Kasumi-1 (cell line): ENCODE measurements around the gene METTL25B.
A peak's percentile ranks its signal among the peaks of the same experiment; 100 is the strongest.
"Not testable (repeated sequence)": the region's sequence is repeated elsewhere in the genome, so short reads cannot be mapped to it uniquely, and the experiment has no call there.

Experiments used
- DNase-seq, 2 experiments: peaks; one replicate each; lab custom pipeline; 2025; lab: John Stamatoyannopoulos, UW

The METTL25B gene

DNA sequence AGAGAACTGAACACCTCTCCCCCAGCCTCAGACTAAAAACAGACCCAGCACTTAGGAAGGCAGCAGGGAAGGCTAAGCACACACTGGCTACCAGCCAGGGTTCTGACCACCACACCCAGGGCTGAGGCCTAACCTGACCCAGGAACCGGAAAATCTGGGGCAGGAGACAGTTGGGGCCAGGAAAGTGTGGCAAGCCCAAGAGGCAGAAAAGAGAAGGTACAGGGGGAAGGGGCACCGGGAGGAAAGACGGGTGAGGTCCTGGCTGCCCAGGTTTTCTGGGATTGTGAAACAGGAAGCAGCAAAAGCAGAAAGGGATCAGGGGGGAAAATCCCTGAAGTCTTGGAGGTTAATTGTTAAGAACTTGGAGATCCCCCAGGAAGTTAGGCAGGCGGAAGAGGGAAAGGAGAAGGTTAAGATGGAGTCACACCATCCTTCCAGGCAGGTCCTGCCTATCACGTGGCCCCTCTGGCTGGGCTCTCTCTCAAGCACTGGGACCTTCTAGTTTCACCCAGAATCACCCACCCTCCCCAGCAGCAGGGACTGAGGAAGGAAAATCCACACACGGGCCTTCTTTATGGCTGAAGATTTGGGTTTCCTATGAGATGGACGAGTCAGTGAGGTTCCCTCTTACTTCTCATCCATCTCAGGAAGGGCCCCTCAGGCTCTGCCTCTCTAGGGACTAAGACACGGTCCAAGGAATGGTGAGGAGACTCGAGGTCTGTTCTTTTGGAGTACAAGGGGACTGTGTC, 20.6 kb downstream of the METTL25B start:
- DNase-seq = peak; percentile 81 to 84

DNA sequence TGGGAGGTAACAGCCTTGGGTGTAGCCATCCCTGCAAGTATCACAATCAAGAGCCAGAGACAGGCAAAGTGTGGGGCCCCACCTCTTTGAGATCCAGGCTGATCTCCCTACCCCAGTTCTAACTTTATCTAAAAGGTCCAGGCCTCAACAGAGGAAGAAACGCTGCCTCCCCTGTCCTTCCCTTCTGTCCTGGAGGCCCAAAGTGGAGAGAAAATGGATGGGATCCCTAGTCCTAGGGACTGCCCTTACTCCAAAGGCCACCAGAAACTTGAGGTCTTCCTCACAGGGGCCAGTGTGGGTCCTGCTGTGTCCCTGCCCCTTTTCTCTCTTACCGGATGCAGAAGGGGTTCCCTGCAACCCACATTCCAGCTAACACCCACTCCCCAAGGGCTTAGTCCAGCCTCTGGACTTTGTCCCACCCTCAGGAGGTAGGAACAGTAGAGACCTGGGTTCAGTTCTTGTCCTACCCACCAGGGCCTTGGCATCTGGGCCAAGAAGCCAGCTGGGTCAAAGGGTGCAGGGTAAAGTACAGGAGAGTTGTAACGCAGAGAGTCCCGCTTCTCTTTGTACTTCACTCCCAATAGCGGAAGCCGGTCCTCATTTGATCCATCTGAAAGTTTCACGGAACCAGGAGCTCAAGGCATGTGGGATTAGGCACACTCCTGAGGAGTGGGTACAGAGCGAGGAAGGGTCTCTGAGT, 21.3 kb downstream of the METTL25B start:
- DNase-seq = peak in 1 of 2 experiments; percentile 23

DNA sequence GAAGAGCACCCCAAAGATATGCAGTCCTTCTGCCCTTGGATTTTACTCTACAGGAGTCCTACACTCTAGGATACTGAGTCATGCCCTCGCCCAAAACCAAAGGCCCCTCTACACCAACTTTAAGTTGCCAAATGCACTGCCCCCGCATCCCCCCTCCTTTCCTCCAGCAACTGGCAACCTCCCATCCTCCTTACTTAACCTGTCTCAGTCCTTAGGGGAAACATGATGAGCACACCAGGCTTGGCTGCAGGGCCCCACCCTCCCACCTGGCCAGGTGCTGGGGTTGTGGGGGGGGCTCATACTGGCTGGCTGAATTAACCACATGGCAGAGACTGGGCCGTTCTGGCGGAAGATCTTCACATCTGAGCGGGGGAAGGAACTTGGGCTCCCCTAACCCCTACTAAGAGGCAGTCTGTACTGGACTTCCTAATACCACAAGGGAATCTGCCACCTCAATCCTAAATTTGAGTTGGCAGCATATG, 22.0 kb downstream of the METTL25B start:
- peak; percentile 34 to 43 for DNase-seq

DNA sequence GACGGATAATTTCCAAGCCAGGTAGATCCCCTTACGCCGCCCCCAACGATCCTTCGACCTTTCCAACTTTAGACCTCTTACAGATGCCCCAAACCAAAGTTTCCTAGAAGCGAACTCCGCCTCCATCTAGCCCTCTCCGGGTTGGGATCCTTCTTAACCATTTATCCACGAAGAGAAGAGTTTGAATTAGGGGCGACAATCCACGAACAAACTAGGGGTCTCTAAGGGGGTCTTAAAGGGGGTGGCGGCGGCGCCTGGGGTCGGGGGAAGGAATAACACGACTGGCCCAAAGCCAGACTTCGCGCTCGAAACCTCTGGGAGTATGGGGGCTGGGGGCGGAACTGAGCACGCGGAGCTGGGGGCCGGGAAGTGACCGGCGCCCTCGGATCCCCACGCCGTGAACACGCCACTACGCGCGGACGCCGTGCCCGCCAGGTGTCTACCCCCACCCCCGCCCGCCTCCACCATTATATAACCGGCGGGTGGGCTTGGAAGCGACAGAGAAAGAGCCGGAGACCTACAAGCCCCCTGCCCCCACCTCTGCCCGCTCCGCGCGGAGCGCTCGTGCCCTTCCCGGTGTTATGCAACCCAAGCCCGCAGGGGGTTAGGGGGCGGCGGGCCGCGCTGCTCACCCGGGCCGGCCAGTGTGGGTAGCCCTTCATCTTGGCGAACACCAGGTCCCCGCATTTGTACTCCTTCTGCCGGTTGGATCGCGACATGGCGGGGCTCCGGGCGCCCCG, 22.6 kb downstream of the METTL25B start:
- no peak for DNase-seq

DNA sequence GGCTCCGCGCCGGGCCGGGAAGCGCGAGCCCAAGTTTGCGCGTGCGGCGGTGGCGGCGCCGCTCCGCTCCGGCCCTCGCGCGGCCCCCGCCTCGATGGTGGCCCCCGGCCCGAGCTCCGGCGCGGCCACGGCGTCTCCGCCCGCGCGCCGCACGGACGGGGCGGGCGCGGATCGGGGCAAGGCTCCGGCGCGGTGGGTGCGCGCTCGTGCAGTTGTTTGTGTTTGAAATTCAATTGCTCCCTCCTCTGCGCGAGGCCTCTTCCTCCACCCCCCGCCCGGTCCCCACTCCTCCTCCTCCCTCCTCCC, 23.1 kb downstream of the METTL25B start, which contains the start of gene HDGF:
HDGF (minus strand) TSS at position 225 of the 306 bp plus-strand sequence. CDS start 246 bp downstream, outside the sequence.
- no peak for DNase-seq

DNA sequence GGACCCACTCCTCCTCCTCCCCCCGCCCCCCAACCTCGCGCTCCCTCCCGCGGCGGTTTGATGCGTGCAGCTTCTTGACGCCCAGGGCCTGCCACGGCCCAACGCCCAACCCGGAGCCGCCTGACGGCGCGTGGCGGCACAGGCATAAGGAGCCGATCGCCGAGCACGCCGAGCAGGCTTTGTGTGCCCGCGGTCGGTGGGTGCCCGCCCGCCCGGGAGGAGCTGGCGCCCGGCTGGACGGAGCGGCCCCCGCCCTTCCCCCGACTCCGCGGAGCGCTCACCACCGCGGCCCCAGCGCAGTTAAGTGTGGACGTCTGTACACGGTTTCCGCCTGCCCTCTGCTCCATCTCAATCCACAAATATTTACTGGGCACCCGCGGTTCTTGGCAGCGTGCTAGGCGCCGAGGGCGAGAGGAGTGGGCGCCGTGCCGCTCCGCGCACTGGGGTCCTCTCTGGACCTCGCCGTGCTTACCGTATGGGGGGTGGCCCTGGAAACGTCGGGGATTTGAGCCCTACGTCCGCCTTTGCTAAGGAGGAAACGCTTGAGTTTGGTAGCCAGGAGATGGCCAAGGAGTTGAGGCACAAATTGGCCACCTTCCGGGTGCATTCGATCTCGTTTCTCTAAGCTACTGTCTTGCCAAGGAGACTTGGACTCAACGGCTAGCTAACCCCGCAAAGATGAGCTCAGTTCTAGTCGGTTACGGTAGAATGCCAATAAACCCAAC, 23.6 kb downstream of the METTL25B start:
- DNase-seq = peak; percentile 78 to 89

DNA sequence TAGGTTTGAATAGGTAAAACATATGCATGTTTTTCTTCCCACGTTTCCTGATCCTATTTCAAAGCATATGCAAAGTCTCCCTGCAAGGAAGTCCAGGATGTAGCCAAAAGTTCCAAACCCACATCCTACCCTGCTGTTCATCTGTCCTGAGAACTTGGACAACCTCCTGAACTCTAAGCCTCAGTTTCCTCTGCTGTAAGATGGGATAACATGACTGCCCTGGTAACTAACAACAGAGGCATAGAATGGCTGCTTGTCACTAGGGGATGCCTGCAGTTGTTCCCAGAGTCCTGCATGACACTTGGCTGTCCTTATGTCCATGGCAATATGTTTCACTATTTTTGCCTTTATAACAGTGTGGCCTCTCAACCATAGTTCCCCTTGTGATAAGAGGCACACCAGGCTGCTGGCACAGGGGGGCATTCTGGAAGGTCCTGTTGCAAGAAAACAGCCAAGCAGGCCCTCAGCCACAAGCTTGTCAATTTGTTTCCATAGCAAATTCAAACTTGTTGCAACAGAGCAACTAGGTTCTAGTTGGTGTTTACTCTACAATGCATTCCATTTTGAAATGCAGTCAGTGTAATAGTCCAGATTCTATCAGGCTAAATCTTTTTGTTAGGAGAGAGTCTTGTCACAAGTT, 24.7 kb downstream of the METTL25B start:
- DNase-seq = peak in 1 of 2 experiments; percentile 5

DNA sequence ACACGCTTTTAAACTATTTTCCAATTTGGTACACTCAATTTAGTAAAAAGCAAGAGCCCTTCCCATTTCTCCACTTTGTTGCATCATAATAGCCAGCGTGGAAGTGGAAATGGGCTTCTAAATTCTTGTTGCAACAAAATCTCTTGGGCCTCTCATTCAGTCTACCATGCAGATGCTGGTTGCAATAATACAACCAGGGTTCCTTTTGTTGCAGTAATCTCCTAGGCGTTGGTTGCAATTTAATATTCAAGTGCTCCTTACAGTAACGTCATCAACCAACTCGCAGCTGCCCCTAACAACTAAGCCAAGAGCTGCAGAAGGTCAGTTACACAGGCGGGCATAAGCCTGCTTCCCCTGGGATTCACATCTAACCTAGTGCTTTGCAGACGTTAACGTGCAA, 25.9 kb downstream of the METTL25B start:
- DNase-seq = no peak

DNA sequence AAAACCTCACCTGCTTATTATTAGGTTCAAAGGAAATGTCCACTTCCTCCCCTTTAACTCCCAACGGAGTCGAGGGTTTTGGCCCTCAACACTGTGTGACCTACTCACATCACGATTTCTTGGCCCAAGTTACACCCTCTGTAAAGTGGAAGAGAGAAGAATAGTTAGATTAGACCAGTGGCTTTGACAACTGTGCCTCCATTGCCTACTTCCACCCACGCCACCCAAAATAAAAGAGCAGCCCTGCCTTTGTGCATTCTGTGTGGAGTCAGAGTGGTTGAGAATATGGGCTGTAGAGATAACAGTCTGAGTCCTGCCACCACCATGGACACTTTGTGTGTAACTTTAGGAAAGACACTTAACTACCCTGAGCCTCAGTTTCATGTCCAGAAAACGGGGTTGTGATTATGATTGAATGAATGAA, 27.3 kb downstream of the METTL25B start:
- DNase-seq = no peak

DNA sequence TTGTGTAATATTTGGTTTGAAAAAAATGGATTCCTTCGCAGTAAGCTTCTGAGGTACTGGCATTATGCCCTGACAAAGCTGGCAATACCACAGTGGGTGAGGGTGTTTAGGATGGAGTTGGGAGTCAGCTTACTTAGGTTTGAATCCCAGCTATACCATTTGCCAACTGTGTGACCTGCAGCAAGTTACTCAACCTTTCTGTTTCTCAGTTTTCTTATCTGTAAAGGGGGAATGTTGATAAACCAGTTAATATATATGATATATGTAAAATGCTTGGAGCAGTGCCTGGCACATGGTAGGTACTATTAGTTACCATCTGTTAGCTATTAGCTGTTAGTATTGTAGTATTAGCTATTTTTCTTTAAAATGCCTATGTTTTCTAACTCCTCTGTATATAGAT, 28.1 kb downstream of the METTL25B start:
- DNase-seq = no peak

DNA sequence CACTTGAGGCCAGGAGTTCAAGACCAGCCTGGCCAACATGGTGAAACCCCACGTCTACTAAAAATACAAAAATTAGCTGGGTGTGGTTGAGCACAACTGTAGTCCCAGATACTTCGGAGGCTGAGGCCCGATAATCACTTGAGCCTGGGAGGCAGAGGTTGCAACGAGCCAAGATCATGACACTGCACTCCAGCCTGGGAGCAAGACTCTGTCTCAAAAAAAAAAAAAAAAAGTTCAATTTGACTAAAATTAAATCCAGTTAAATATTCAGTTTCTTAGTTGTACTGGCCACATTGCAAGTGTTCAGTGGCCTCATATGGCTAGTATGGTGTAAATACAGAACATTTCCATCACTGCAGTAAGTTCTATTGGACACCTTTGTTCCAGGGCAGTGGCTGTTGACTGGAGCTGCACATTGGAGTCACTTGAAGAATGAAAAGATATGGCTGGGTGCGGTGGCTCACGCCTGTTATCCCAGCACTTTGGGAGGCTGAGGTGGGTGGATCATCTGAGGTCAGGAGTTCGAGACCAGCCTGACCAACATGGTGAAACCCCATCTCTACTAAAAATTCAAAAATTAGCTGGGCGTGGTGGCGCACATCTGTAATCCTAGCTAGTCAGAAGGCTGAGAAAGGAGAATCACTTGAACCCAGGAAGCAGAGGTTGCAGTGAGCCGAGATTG, 29.4 kb downstream of the METTL25B start:
- not testable (repeated sequence) for DNase-seq

DNA sequence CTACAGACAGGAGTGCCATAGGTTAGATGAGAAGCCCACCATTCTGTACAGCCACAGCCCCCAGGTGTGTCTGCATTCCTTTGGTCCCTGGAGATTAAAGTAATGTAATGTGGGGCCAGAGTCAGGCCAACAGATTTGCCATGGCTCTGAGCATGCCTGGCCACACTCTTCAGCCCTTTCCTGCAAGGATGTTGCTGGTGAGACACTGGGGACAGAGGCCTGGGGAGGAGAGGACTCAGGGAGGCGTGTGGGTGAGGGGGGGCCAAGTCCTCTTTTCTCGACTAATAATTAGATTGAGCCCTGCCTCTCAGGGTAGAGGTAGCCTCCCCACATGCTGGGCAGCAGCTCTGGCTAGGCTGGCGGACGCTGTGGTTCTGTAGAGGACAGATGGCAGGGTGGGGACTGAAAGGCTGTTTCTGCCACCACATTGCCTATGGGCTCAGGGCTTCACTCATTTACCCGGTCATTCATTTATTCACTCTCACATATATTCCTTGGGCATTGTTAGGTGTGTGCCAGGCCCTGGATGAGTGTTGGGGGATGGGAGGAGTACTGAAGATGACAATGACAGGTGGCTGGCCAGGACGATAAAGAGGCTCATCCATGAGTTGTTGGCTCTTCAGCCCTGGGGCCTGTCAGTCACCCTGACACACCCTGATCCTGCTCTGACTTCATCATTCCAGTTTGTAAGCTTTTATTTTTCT, 32.0 kb downstream of the METTL25B start:
- no peak for DNase-seq

DNA sequence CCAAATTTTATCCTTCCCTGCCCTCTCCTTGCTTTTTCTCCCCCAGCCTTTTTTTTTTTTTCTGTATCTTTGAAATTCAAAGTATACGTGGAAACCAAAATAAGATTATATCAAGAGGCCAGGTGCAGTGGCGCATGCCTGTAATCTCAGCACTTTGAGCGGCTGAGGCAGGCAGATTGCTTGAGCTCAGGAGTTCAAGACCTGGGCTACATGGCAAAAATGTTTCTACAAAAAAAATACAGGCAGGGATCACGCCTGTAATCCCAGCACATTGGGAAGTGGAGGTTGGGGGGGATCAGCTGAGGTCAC, 32.5 kb downstream of the METTL25B start:
- no peak for DNase-seq

DNA sequence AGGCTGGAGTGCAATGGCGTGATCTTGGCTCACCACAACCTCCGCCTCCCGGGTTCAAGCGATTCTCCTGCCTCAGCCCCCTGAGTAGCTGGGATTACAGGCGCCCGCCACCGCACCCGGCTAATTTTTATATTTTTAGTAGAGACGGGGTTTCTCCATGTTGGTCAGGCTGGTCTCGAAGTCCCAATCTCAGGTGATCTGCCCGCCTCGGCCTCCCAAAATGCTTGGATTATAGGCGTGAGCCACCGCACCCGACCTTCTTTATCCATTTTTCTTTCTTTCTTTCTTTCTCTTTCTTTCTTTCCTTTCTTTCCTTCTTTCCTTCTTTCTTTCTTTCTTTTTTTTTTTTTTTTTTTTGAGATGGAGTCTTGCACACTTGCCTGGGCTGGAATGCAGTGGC, 36.9 kb downstream of the METTL25B start:
- not testable (repeated sequence) for DNase-seq

DNA sequence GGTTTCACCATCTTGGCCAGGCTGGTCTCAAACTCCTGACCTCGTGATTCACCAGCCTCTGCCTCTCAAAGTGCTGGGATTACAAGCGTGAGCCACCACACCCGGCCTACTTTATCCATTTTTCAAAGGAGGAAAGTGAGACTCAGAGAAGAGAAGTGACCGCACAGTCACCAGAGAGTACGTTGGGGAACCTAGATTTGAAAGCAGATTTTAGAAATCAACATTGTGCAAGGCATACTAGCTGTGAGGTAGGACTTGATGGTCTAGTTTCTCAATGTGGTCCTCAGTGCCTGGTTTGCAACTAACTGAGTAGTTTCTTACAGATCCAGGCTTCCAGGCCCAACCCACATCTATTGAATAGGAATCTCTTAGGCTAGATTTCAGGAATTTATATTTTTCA, 37.4 kb downstream of the METTL25B start:
- DNase-seq = no peak

DNA sequence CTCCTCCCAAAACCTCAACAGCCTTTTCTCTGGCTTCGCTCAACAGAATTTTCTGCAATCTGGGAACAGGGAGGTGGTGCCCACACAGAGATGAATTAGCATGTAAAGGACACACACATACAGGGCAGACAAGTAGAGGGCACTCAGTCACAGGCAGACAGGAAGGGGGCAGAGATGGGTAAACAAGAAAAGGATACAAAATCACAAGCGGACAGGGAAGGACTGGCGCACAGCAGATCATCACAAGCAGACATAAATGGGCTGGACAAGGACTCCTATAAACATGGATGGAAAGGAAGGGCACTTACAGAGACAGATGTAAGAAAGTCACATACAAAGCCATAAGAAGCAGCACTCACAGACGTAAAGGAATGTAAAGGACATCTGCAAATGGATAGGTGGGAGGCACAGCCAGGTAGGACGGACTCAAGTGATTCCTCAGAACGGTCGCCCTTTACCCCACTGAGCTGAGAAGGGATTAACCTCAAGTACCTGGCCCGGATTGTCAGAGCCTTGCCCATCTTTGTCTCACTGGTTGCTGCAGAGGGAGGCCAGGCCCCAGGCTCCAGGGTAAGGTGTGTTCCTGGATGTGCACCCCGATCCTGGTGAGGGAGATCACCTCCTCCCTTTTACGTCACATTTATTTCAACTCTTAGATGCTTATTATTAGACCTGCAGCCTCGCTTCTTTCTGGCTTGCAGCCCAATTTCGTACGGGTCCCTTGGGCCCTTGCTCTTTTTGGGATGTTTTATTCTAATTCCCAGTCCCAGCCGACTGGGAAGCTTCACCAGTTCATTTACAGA, 38.2 kb downstream of the METTL25B start:
- no peak for DNase-seq

DNA sequence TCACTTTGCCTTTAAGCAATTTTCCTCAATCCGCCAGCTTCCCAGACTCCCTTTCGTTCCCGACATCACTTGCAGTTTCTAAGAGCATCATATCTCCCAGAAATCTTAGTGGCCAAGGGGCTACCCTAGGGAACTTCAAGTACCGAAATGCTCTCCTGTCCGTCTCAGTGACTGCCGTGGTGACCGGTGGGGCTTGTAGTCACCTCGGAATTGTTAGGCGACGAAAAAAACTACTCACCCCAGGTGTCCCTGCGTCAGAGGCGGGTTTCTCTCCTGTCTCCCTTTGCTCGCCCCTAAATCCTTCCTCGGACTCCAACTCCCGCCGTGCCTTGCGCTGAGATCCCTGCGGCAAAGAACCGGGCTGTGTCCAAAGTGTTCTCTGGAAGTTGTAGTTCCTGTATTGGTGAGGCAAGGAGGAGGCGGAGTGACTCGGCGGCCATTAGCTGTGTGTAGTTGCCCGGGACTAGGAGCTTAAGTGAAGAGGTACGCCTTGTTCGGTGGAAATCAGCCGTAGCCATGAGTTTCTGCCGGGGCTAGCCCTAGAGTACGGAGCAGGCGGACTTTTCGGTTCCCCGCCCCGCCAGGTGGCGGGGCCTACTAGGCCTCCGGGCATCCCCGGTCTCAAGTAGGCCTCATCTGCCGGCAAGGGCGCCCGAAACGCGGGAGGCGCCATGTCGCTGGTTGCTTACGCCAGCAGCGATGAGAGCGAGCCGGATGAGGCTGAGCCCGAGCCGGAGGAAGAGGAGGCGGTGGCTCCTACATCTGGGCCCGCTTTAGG, 39.0 kb downstream of the METTL25B start, which contains the start of gene PRCC:
PRCC (plus strand) TSS at position 435 of the 778 bp plus-strand sequence; CDS start at position 672, 237 bp downstream.
- peak; percentile 100 for DNase-seq

DNA sequence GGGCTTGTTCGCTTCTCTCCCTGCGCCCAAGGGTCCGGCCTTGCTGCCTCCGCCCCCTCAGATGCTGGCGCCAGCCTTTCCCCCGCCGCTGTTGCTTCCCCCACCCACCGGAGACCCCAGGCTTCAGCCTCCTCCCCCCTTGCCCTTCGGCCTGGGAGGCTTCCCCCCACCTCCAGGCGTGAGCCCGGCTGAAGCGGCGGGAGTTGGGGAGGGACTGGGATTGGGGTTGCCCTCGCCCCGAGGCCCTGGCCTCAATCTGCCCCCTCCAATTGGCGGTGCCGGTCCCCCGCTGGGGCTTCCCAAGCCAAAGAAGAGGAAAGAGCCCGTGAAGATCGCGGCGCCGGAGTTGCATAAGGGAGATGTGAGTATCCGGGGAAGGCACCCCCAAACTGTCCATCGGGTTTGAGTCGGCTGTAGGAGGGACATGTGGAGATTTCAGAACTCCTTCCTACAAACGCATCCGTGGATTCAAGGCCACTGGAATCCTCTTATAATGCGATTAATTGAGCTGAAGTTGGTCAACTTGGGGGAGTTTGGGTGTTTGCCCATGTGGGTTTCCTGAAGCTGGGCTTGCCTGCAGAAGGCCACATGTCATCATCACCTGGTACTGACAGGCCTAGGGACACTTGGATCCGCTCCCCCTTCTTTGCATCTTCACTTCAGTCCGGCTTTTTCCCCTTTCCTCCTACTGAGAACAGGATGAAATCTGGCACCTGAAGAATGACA, 39.8 kb downstream of the METTL25B start:
- DNase-seq = no peak
